Kidney (tissue), 2 donors: ENCODE results near the gene ERCC6. TPM values are rescaled to one million over a fixed set of nuclear protein-coding genes. Genes with fewer than 3 reads are reported as not detected.

ENCODE experiments used
- polyA plus RNA-seq: library from polyadenylated mRNA; stranded (reverse); fragments of 350-450 nt; fragmentation: Illumina TruSeq; extraction: RNeasy Lipid Tissue Mini Kit (QIAGEN cat#74804); gene quantifications from one replicate; pipeline ENCODE4 v1.2.3, GENCODE V29; 2014; ENCODE audit warnings: low read depth, low replicate concordance; ENCODE audit not compliant: insufficient read depth
- total RNA-seq: library from RNA; stranded (reverse); fragmentation: NEBNext Ultra II Directional; extraction: Animal tissue kit (Norgen Biotek cat#: 25700); gene quantifications from one replicate; pipeline ENCODE4 v1.2.1, GENCODE V29; 2021
- donor health status: DM: yes; HTN: yes; CAD: no.

The ERCC6 gene
- total and polyA plus RNA-seq, 2 donors from 2014 or later: 5.0 to 33.2 TPM

Other genes starting within 250 kb of the ERCC6 start
- not detected for gene C10orf71, start 240.0 kb downstream of the ERCC6 start, total RNA-seq
- gene C10orf71, start 240.0 kb downstream of the ERCC6 start, polyA plus RNA-seq: 0.28 TPM
- gene DRGX, start 143.0 kb downstream of the ERCC6 start, total RNA-seq: not detected
- not detected for gene DRGX, start 143.0 kb downstream of the ERCC6 start, polyA plus RNA-seq
- not detected for gene SLC18A3, start 71.2 kb upstream of the ERCC6 start, total RNA-seq
- gene SLC18A3, start 71.2 kb upstream of the ERCC6 start, polyA plus RNA-seq: not detected
- not detected for gene CHAT, start 74.9 kb upstream of the ERCC6 start, total RNA-seq
- not detected for gene CHAT, start 74.9 kb upstream of the ERCC6 start, polyA plus RNA-seq
- not detected for gene C10orf53, start 140.5 kb upstream of the ERCC6 start, total RNA-seq
- not detected for gene C10orf53, start 140.5 kb upstream of the ERCC6 start, polyA plus RNA-seq
- 82.8 TPM for gene OGDHL, start 223.2 kb upstream of the ERCC6 start, total RNA-seq
- 247 TPM for gene OGDHL, start 223.2 kb upstream of the ERCC6 start, polyA plus RNA-seq